OCI-M1 (cell line): ENCODE measurements around the gene CLEC1B.
"Not testable (repeated sequence)": the region's sequence is repeated elsewhere in the genome, so short reads cannot be mapped to it uniquely, and the experiment has no call there.

Experiments used
- DNase-seq: peaks from one replicate; lab custom pipeline; 2025; lab: John Stamatoyannopoulos, UW

Gene CLEC1B

GRCh38 chr12:9999016-9999415, at the start of gene CLEC1B:
TSS of gene CLEC1B (minus strand) at chr12:9999121. CDS start at chr12:9999100, 21 bp downstream.
- DNase-seq: peak; percentile 25

GRCh38 chr12:10048526-10048925, 49.6 kb upstream of the CLEC1B start:
- no peak for DNase-seq

- DNase-seq: no peak
Observed at GRCh38 chr12:10042167-10042566, 43.2 kb upstream of the CLEC1B start.

GRCh38 chr12:10033783-10034545, 35.0 kb upstream of the CLEC1B start:
- DNase-seq: peak; percentile 67

GRCh38 chr12:10031771-10032175, 32.9 kb upstream of the CLEC1B start:
- peak; percentile 50 for DNase-seq

GRCh38 chr12:10031321-10031720, 32.4 kb upstream of the CLEC1B start:
- DNase-seq: peak; percentile 84

- DNase-seq: no peak
Observed at GRCh38 chr12:10030446-10030845, 31.5 kb upstream of the CLEC1B start, which contains the start of gene CLEC9A. TSS of gene CLEC9A (plus strand) at chr12:10030682. CDS start at chr12:10052688, 22,006 bp downstream.

- peak; percentile 60 for DNase-seq
Observed at GRCh38 chr12:10027721-10028120, 28.8 kb upstream of the CLEC1B start.

GRCh38 chr12:10027311-10027710, 28.4 kb upstream of the CLEC1B start:
- DNase-seq: peak; percentile 44

GRCh38 chr12:10026666-10027065, 27.7 kb upstream of the CLEC1B start:
- not testable (repeated sequence) for DNase-seq

GRCh38 chr12:10025236-10025635, 26.3 kb upstream of the CLEC1B start:
- no peak for DNase-seq

GRCh38 chr12:10021342-10021741, 22.4 kb upstream of the CLEC1B start:
- no peak for DNase-seq

GRCh38 chr12:10018386-10018785, 19.5 kb upstream of the CLEC1B start:
- DNase-seq: no peak

- peak; percentile 49 for DNase-seq
Observed at GRCh38 chr12:10016881-10017280, 18.0 kb upstream of the CLEC1B start.

GRCh38 chr12:10015450-10015849, 16.5 kb upstream of the CLEC1B start:
- no peak for DNase-seq

GRCh38 chr12:10012630-10013330, 13.9 kb upstream of the CLEC1B start:
- no peak for DNase-seq

GRCh38 chr12:10001171-10001776, 2.4 kb upstream of the CLEC1B start:
- DNase-seq: peak; percentile 73

- DNase-seq: no peak
Observed at GRCh38 chr12:9992296-9992695, 6.6 kb downstream of the CLEC1B start.

GRCh38 chr12:9991876-9992275, 7.0 kb downstream of the CLEC1B start:
- peak; percentile 14 for DNase-seq

- no peak for DNase-seq
Observed at GRCh38 chr12:9980126-9980525, 18.8 kb downstream of the CLEC1B start.

- DNase-seq: no peak
Observed at GRCh38 chr12:9977916-9978315, 21.0 kb downstream of the CLEC1B start.

GRCh38 chr12:9976626-9977025, 22.3 kb downstream of the CLEC1B start:
- not testable (repeated sequence) for DNase-seq

- DNase-seq: no peak
Observed at GRCh38 chr12:9975614-9976013, 23.3 kb downstream of the CLEC1B start.
